RWPE2 (cell line): Measurements from ENCODE around the gene IL13.

Source experiments
- ATAC-seq: fragments of 200-7000 bp; cut with Tn5 transposase; 3 replicates; pipeline ENCODE4 v1.9.1; 2021; ENCODE audit warnings: low read depth
- DNase-seq: peaks from one replicate; pipeline ENCODE4 v3.0.0-alpha.2; 2020; ENCODE audit warnings: low spot score
- H3K27ac ChIP-seq: fragments of 450-650 bp; 2 replicates; pipeline ENCODE4 v1.5.1; 2017; ENCODE audit warnings: mild to moderate bottlenecking; ENCODE audit not compliant: poor library complexity, severe bottlenecking
- H3K27me3 ChIP-seq: fragments of 250-450 bp; sonication (Bioruptor Pico); 2 replicates; pipeline ENCODE4 v1.5.1; 2021; ENCODE audit warnings: mild to moderate bottlenecking, moderate library complexity; ENCODE audit not compliant: insufficient read depth, poor library complexity, severe bottlenecking
- H3K36me3 ChIP-seq: fragments of 250-450 bp; sonication (Bioruptor Pico); 2 replicates; pipeline ENCODE4 v1.5.1; 2020; ENCODE audit warnings: low read depth, mild to moderate bottlenecking, moderate library complexity
- H3K4me1 ChIP-seq: fragments of 250-450 bp; sonication (Bioruptor Pico); 2 replicates; pipeline ENCODE4 v1.5.1; 2021; ENCODE audit warnings: mild to moderate bottlenecking, moderate library complexity; ENCODE audit not compliant: insufficient read depth, poor library complexity, severe bottlenecking
- H3K4me3 ChIP-seq: fragments of 250-450 bp; sonication (Bioruptor Pico); 2 replicates; pipeline ENCODE4 v1.5.1; 2021; ENCODE audit warnings: mild to moderate bottlenecking, moderate library complexity; ENCODE audit not compliant: severe bottlenecking
- H3K9me3 ChIP-seq: fragments of 250-450 bp; sonication (Bioruptor Pico); 2 replicates; pipeline ENCODE4 v1.5.1; 2021; ENCODE audit warnings: mild to moderate bottlenecking, moderate library complexity; ENCODE audit not compliant: severe bottlenecking
- TF ChIP-seq, protein P1 (sequence below): fragments of 450-650 bp; IDR thresholded peaks from one replicate; pipeline ENCODE4 v1.5.1; 2017; ENCODE audit warnings: mild to moderate bottlenecking, moderate library complexity; ENCODE audit not compliant: poor library complexity, severe bottlenecking

The IL13 gene

DNA sequence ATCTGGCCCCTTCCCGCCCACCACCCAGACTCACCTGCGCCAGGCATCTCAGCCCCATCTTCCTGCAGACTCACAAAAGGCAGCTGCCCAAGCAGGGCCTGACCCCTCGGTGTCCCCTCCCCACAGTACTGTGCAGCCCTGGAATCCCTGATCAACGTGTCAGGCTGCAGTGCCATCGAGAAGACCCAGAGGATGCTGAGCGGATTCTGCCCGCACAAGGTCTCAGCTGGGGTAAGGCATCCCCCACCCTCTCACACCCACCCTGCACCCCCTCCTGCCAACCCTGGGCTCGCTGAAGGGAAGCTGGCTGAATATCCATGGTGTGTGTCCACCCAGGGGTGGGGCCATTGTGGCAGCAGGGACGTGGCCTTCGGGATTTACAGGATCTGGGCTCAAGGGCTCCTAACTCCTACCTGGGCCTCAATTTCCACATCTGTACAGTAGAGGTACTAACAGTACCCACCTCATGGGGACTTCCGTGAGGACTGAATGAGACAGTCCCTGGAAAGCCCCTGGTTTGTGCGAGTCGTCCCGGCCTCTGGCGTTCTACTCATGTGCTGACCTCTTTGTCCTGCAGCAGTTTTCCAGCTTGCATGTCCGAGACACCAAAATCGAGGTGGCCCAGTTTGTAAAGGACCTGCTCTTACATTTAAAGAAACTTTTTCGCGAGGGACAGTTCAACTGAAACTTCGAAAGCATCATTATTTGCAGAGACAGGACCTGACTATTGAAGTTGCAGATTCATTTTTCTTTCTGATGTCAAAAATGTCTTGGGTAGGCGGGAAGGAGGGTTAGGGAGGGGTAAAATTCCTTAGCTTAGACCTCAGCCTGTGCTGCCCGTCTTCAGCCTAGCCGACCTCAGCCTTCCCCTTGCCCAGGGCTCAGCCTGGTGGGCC is 1.9 kb downstream of the IL13 start:
- no peak for ATAC-seq
- Histone ChIP-seq H3K4me1 (no peaks in the 10 kb centered on the region), H3K27me3 (peaks cover 6% of the 10 kb centered on the region), H3K36me3 (no peaks in the 10 kb centered on the region), H3K27ac (no peak overlapping the region), H3K4me3 (no peak overlapping the region), H3K9me3 (no peaks in the 10 kb centered on the region)
- TF ChIP-seq, protein P1, sequence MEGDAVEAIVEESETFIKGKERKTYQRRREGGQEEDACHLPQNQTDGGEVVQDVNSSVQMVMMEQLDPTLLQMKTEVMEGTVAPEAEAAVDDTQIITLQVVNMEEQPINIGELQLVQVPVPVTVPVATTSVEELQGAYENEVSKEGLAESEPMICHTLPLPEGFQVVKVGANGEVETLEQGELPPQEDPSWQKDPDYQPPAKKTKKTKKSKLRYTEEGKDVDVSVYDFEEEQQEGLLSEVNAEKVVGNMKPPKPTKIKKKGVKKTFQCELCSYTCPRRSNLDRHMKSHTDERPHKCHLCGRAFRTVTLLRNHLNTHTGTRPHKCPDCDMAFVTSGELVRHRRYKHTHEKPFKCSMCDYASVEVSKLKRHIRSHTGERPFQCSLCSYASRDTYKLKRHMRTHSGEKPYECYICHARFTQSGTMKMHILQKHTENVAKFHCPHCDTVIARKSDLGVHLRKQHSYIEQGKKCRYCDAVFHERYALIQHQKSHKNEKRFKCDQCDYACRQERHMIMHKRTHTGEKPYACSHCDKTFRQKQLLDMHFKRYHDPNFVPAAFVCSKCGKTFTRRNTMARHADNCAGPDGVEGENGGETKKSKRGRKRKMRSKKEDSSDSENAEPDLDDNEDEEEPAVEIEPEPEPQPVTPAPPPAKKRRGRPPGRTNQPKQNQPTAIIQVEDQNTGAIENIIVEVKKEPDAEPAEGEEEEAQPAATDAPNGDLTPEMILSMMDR: no peak
- DNase-seq: no peak

DNA sequence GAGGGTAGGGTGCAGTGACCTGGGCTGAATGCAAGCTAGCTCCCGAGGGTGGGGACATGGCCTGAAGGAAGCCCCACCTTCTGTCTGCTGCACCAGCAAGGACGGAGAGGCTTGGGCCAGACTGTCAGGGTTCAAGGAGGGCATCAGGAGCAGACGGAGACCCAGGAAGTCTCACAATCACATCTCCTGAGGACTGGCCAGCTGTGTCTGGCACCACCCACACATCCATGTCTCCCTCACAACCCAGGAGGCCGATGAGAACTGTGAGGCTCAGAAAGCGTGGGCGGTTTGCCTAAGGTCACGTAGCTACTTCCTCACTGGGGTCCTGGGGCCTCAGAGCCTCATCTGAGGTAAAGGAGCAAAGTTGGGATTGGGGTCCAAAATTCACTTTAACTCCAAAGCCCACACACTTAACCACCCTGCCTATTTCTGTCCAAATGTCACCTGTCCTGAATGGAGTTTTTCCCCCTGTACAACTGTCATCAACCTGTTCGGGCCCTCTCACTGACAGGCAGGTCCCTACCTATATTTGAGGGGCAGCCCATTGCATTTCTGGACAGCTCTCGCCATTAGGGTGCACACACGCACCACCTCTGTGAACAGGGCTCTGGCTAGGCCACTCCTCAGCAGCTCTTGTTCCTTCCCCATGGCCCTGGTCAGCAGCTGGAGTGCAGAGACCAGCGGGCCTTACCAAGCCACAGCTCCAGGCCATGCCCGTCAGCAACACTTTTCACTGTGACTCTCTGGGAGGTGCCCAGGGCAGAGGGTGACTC is 3.4 kb downstream of the IL13 start:
- Histone ChIP-seq H3K27me3 (no peaks in the 10 kb centered on the region), H3K4me3 (no peak overlapping the region), H3K27ac (no peak overlapping the region), H3K4me1 (no peaks in the 10 kb centered on the region), H3K9me3 (no peaks in the 10 kb centered on the region), H3K36me3 (no peaks in the 10 kb centered on the region)
- TF ChIP-seq, protein P1: peak; percentile 27
- ATAC-seq (peak; percentile 24; the same call in 1 of the 3 replicates), DNase-seq (no peak)

DNA sequence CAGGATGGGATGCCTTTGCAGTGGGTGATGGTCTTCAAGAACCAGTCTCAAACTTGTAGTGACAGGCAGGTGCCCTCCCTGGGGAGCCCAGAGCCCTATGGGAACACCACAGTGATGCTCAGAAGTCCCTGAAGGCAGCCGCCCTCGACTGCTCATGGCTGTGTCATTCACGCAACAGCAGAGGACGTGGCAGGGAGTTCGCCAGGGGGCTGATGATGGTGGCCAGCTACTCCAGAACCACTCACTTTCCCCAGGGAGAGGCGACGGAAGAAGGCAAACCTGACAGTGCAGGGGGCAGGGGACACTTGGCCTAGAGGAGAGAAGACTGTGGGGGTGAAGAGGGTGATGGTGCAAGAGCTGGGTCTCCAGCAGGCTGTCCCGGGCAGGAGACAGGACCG is 4.0 kb downstream of the IL13 start:
- H3K27ac ChIP-seq: no peak overlapping the region
- H3K4me1 ChIP-seq: no peaks in the 10 kb centered on the region
- H3K27me3 ChIP-seq: no peaks in the 10 kb centered on the region
- DNase-seq (no peak), ATAC-seq (no peak)
- H3K4me3 ChIP-seq: no peak overlapping the region
- H3K9me3 ChIP-seq: no peaks in the 10 kb centered on the region
- no peaks in the 10 kb centered on the region for H3K36me3 ChIP-seq
- TF ChIP-seq, protein P1: no peak

DNA sequence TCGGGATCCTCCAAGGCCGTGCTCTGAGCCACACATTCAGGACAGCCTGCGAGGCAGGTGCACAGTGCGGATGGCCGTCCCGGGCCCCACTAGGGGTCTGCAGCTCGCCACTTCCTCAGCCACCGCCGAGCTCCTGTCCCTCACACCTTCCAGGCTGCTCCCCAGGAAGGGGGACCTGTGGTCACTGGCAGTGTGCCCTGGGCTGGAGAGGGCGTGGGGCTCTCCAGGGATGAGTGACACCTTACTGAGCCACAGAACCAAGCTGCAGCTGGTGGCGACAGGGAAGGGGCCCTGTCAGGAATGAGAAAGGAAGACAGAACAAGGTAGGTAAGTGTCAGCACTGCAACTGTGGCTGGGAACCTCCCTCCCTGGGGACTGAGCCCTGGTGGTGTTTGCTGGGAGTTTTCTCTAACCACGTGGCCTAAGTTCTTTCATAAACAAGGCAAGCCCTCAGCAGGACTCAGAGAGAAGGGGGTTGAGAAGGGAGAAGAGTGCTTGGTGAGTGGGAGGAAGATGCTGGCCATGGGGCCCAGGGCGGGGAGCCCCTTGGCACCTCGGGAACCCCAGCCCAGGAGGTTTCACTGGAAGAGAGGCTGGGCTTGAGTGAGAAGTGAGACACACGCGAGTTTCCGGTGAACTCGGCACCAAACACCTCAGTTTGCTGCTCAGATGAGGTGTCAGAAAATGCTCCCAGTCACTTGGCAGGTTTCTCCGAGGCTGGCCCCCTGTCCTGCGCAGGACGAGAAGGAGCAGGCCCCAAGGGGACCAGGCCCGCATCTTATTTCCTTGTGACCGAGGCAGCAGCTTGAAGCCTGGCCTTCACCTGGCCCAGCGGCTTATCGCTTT is 5.2 kb downstream of the IL13 start:
- Histone ChIP-seq H3K4me3 (no peak overlapping the region), H3K9me3 (no peaks in the 10 kb centered on the region), H3K27ac (no peak overlapping the region), H3K36me3 (no peaks in the 10 kb centered on the region), H3K4me1 (no peaks in the 10 kb centered on the region), H3K27me3 (no peaks in the 10 kb centered on the region)
- TF ChIP-seq, protein P1: no peak
- DNase-seq (no peak), ATAC-seq (peak; percentile 17; the same call in 1 of the 3 replicates)
